HG03025 (cell line): ENCODE results near the gene OBSCN.

Source experiments
- ATAC-seq: cut with Tn5 transposase; IDR thresholded peaks from one replicate; pipeline ENCODE4 v1.9.1; 2021; ENCODE audit warnings: mild to moderate bottlenecking, moderate library complexity; ENCODE audit not compliant: unreplicated experiment, low FRiP score

Gene OBSCN

DNA sequence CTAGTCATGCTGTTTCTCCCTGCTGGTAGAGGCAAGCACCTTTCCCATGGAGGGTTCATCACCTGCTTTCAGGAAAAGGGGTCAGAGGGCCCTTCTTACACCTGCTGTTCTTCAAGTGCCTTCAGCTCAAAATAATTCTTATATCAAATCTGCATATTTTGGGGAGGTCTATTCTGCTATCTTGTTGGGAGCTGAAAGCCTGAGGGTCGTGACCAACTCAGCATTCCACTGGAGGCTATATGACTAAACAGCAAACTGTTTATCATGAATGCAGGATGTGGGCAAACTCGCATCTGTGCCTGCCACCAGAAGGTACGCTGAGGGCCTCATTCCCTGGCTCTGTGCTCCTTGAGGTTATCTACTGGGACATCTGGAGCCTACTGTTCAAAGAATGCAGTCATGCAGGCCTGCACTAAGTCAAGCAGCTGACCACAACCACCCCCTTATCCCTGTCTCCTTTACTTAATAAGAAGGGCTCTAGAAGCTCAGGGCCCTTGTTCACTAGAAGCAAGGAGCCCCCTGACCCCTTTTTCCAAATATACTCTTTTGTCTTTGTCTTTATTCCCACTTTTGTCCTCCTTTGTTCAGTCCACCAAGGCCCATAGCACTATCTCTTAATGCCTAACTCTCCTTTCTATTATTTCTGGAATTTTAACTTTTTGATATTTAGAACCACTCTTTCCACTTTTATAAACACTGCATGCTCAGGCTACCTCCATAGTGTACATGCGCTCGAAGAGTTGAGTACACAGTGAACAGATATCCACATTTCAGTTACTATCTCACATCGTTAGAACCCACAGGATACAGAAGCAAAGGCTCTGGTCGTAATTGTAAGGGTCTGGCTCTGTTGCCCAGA lies 213.4 kb downstream of the OBSCN start:
- ATAC-seq, result no peak

DNA sequence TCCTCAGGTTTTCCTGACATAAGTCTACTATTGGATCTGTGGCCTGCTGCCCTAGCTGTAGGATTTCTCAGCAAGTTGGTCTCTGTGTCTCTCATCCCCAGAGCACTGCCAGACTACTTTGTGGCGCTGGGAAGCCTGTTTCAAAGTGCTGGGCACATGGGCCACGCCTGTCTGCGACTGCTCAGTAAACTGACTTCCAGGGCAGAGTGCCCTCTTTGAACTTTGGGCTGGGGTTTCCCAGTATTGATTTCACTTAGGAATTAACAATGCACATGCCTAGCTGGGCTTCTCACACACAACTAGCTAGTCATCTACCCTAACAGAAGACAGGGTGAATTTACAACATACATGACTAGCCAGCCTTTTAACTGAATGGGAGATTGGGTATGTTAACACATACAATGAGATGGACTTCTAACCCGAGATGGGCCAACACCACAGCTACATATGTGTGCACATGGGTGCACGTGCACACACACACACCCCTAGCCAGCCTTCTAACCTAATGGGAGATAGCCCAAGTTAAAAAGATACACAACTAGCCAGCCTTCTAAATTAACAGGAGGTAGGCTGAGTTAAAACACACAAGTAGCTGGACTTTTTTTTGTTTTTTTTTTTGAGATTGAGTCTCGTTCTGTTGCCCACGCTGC lies 215.7 kb downstream of the OBSCN start:
- ATAC-seq, result no peak

DNA sequence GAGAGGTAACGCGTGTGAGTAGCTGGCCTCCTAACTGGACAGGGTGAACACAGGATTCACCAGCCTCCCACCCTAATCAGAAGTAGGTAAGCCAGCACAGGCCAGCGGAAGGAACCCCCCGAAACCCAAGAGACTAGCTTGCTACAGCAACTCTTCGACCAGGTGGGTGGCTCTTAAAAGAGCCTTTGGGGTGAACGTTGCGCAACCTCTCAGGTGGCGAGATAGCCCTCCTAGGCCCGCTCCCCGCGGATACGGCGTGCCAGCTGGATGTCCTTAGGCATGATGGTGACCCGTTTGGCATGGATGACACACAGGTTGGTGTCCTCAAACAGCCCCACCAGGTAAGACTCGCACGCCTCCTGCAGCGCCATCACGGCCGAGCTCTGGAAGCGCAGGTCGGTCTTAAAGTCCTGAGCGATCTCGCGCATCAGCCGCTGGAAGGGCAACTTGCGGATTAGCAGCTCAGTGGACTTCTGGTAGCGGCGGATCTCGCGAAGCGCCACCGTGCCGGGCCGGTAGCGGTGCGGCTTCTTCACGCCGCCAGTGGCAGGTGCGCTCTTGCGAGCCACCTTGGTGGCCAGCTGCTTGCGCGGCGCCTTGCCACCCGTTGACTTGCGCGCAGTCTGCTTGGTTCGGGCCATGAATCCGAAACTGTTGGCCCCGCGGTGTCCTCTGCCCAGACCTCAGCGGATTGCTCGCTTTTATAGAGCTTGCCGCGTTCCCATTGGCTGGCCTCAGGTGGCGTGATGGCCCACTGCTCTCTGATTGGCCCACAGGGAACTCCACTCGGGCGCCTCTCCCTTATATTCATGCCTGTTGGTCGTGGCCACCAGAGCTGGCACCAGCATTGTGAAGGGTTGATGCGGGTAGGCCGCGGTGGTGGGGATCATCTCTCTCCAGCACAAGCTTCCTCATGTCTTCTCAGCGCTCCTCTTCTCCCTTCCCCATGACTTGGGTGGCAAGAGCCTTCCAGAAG lies 217.1 kb downstream of the OBSCN start:
- no peak for ATAC-seq

DNA sequence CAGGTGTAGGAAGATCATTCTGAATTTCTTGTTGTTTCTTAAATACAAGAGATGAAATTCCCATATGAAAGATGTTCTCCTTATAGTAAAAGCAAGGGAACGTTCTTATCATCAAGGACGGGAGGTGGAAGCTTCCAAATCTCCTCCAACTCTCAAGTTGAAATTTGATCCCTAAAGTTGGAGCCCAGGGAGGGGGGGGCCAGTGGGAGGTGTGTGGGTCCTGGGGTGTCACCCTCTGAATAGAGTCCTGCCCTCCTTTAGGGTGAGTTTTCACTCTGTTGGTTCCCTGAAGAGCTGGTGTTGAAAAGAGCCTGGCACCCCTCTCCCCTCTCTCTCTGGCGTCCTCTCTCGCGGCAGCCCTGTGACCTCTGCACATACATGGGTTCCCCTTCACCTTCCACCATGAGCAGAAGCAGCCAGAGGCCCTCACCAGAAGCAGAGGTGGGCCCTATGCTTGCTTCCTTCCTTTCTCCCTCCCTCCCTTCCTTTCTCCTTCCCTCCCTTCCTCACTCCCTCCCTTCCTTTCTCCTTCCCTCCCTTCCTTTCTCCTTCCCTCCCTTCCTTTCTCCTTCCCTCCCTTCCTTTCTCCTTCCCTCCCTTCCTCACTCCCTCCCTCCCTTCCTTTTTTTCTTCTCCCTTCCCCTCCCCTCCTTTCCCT lies 218.8 kb downstream of the OBSCN start:
- no peak for ATAC-seq

DNA sequence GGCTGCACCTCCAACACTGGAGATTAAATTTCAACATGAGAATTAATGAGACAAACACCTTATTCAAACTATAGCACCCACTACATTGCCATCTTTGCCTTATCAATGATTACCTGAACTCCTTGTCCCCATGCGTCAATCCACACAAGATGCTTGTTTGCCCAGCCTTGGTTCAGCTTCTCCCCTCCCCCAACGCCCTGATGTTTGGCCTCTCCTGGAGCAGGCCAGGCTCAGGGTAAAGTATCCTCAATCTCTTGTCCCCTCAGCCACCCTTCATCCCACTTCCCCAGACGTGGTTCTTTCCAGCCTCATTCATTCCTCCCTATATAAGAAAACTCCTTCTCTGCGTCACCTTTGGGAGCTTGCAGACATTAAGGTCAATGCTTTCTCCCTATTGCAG lies 220.6 kb downstream of the OBSCN start:
- no peak for ATAC-seq
